Ammon's horn (tissue), 1 donor: ENCODE measurements around the gene CCZ1B.
"Not testable (repeated sequence)": the region's sequence is repeated elsewhere in the genome, so short reads cannot be mapped to it uniquely, and the experiment has no call there.

Source experiments
- DNase-seq: peaks from one replicate; pipeline ENCODE4 v3.0.0-alpha.2; 2016; ENCODE audit warnings: low spot score

CCZ1B gene

DNA sequence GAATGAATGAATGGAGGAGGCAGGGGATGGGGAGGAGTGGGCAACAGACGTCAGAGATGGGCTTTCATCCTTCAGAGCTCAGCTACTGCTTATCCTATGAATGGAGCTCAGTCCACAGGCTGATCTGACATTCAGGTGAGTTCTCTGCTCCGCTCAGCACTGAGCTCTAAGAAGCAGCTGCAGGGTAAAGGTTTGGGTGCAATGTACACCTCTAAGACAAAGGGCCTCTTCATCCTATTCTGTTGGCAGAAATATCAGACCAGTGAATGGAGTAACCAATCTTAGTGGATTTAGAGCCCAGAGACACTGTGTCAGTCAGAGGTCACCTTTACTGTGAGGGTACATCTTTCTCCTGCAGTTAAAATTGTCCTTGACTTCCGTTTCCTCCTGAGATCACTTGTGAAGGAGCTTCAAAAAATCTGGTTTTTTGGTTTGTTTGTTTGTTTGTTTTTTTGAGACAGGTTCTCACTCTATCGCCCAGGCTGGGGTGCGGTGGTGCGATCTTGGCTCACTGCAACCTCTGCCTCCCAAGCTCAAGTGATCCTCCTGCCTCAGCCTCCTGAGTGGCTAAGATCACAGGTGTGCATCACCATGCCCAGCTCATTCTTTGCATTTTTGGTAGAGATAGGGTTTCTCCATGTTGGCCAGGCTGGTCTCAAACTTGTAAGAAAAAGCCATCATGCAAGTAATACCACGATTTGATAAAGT, 5.1 kb upstream of the CCZ1B start:
- DNase-seq, result no peak

DNA sequence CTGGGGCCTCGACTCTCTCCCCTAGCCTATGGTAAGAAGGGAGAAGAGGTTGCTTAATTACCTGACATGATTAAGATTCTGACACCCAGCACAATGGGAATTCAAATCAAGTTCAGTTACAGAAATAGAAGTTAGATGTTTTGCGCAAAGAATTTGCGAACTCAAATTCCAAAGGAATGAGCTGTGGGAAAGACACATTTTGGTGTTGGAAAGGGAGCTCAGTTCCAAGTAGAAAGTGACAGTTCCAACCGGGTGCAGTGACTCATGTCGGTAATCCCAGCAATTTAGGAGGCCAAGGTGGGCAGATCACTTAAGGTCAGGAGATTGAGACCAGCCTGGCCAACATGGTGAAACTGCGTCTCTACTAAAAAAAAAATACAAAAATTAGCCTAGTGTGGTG, 4.0 kb upstream of the CCZ1B start:
- not testable (repeated sequence) for DNase-seq

- DNase-seq, result not testable (repeated sequence)
Measured at GRCh38 chr7:6829616-6830015, 3.5 kb upstream of the CCZ1B start.

- DNase-seq, result not testable (repeated sequence)
Measured at GRCh38 chr7:6827180-6827579, 1.1 kb upstream of the CCZ1B start.

GRCh38 chr7:6825236-6826125, 594 bp downstream of the CCZ1B start:
- not testable (repeated sequence) for DNase-seq

GRCh38 chr7:6821622-6822021, 4.5 kb downstream of the CCZ1B start:
- not testable (repeated sequence) for DNase-seq

DNA sequence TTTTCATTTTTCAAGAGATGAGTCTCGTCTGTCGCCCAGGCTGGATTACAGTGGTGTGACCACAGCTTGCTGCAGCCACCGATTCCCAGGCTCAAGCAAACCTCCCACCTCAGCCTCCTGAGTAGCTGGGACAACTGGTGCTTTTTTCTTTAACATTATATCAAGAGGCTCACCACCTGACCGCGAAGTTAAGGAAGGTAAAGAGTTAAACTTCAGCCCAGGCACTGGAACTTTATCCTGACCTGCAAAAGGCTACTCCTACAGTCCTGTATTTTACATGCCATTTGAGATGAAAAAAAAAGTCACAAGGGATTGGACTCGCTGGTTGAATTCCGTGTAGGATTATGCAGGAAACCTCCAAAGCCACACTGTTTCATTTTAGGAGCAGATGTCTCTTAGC, 10.6 kb downstream of the CCZ1B start:
- not testable (repeated sequence) for DNase-seq

GRCh38 chr7:6813011-6813410, 13.1 kb downstream of the CCZ1B start:
- not testable (repeated sequence) for DNase-seq

DNA sequence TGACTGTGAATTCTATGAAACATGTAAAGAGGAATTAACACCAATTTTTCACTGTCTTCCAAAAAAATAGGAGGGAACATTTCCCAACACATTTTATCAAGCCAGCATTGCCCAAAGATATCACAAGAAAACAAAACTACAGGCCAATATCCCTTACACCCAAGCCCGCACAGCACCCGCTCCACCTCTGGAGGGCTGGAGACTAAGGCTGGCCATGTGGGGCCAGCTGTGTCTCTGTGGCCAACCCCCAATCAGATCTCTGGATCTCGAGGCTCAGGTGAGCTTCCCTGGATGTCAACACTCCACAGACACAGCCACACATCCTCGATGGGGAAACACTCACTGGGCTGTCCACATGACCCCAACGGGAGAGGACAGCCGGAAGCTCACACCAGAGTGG, 18.1 kb downstream of the CCZ1B start:
- DNase-seq, result not testable (repeated sequence)

- DNase-seq, result not testable (repeated sequence)
Measured at GRCh38 chr7:6807393-6807918, 18.6 kb downstream of the CCZ1B start.

GRCh38 chr7:6800331-6800730, 25.7 kb downstream of the CCZ1B start:
- not testable (repeated sequence) for DNase-seq

GRCh38 chr7:6799887-6800286, 26.2 kb downstream of the CCZ1B start:
- not testable (repeated sequence) for DNase-seq

DNA sequence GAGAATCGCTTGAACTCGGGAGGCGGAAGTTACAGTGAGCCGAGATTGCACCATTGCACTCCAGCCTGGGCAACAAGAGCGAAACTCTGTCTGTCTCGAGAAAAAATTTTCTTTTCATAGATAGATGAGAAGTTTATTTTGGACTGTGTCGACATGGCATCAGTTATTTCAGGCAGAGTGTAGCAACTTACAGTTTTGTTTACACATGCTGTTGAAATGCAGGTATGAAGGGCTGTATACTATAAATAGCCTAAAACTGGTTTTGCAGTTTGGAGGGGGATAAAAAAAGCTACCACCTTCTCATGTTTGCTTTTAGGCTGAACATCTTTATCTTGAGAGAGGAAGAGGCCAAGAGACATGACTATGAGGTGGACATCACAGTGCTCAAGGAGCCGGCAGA, 28.0 kb downstream of the CCZ1B start:
- not testable (repeated sequence) for DNase-seq

- DNase-seq, result not testable (repeated sequence)
Measured at GRCh38 chr7:6797218-6797617, 28.9 kb downstream of the CCZ1B start.

GRCh38 chr7:6794276-6794675, 31.8 kb downstream of the CCZ1B start:
- not testable (repeated sequence) for DNase-seq

DNA sequence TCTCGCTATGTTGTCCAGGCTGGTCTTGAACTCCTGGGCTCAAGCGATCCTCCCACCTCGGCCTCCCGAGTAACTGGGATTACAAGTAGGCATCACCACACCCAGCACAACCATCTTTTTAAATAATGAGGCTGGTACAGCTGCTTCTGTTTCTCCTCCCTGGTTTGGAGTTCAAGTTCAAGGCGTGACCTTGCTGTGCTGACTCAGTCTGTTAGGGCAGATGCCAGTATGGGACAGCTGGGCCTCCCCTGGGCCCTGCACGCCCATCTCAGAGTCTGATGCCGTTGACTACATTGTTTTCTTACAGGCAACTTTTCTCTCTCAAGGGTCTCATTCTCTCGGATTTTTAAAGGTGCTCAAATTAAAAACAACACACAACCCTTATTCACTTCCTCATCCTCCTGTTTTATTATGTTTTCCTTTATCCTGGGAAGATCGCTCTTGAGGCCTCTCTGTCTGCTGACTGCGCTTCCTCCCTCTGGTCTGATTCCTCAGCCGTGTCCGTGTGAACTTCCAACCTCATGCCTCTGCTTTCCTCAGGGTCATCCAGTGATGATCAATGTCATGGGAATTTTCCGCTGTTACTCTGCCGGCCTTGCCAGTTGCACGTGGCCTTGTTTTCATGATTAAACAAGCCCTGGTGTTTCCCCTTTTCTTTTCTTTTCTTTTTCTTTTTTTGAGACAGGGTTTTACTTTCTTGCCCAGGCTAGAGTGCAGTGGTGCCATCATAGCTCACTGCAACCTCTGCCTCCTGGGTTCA, 33.8 kb downstream of the CCZ1B start:
- DNase-seq, result not testable (repeated sequence)

- DNase-seq, result not testable (repeated sequence)
Measured at GRCh38 chr7:6789353-6789752, 36.7 kb downstream of the CCZ1B start.

DNA sequence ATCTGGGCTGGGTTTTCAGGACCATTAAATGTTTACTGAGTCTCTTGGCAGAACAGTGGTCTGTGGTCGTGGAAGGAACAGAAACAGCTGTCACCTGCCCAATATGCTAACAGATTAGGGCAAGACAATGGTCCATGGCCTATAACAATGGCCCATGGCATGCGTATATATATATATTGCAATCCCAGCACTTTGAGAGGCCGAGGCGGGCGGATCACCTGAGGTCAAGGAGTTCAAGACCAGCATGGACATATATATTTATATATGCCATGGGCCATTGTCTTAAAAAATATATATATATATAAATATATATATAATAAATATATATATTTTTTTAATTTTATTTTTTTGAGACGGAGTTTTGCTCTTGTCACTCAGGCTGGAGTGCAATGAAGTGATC, 44.5 kb downstream of the CCZ1B start:
- not testable (repeated sequence) for DNase-seq

- DNase-seq, result not testable (repeated sequence)
Measured at GRCh38 chr7:6761186-6761585, 64.9 kb downstream of the CCZ1B start.

GRCh38 chr7:6753964-6754363, 72.1 kb downstream of the CCZ1B start, which contains the start of gene RSPH10B2:
TSS of gene RSPH10B2 (plus strand) at chr7:6754103. CDS start at chr7:6757678, 3,575 bp downstream.
- DNase-seq, result not testable (repeated sequence)

- not testable (repeated sequence) for DNase-seq
Measured at GRCh38 chr7:6750173-6750572, 75.9 kb downstream of the CCZ1B start.

GRCh38 chr7:6749335-6749734, 76.7 kb downstream of the CCZ1B start:
- DNase-seq, result not testable (repeated sequence)
